Natural killer cell (primary cell): ENCODE data around the gene DCN. TPM values are rescaled to one million over a fixed set of nuclear protein-coding genes. Genes with fewer than 3 reads are reported as not detected.

ENCODE experiments used
- ATAC-seq, 3 donors: fragments of 150-1000 bp in 2 of 3; fragments of 200-7000 bp in 1 of 3; cut with Tn5 transposase; 1 replicate in 1 of 3; 2 replicates in 2 of 3; pipeline ENCODE4 v1.10.0; 2021; ENCODE audit warnings: mild to moderate bottlenecking in 2 of 3, moderate library complexity in 2 of 3
- DNase-seq, 2 donors: peaks; one replicate each; pipeline versions ENCODE4 v3.0.0 to v3.0.0-alpha.2; 2013 to 2021; ENCODE audit warnings: mixed read lengths in 1 of 2
- H3K27ac ChIP-seq: one replicate; pipeline ENCODE4 v1.5.1; 2013; ENCODE audit warnings: mild to moderate bottlenecking, low read length
- H3K27me3 ChIP-seq: one replicate; pipeline ENCODE4 v1.6.1; 2013; ENCODE audit warnings: low read length; ENCODE audit not compliant: control insufficient read depth, insufficient read depth
- H3K36me3 ChIP-seq: one replicate; pipeline ENCODE4 v1.6.1; 2013; ENCODE audit warnings: low read length; ENCODE audit not compliant: control insufficient read depth, insufficient read depth
- H3K4me1 ChIP-seq: one replicate; pipeline ENCODE4 v1.6.1; 2013; ENCODE audit warnings: low read length; ENCODE audit not compliant: control insufficient read depth, insufficient read depth
- H3K4me3 ChIP-seq: one replicate; pipeline ENCODE4 v1.5.1; 2013; ENCODE audit warnings: low read length
- H3K9me3 ChIP-seq: one replicate; pipeline ENCODE4 v1.6.1; 2013; ENCODE audit warnings: low read length; ENCODE audit not compliant: control insufficient read depth, insufficient read depth
- H3K27ac Mint-ChIP-seq, 2 donors: one replicate each; pipeline ENCODE4 v1.8.0; 2022; ENCODE audit warnings: mild to moderate bottlenecking in 2 of 2, mixed read lengths in 2 of 2, moderate library complexity in 1 of 2
- H3K27me3 Mint-ChIP-seq, 2 donors: one replicate each; pipeline ENCODE4 v1.8.0; 2022; ENCODE audit warnings: low read depth in 2 of 2, mixed read lengths in 2 of 2
- H3K36me3 Mint-ChIP-seq: one replicate; pipeline ENCODE4 v1.8.0; 2022; ENCODE audit warnings: mixed read lengths
- H3K4me1 Mint-ChIP-seq, 2 donors: one replicate each; pipeline ENCODE4 v1.8.0; 2022; ENCODE audit warnings: mixed read lengths in 2 of 2
- H3K4me3 Mint-ChIP-seq: one replicate; pipeline ENCODE4 v1.8.0; 2022; ENCODE audit warnings: mild to moderate bottlenecking, moderate library complexity, mixed read lengths
- H3K9me3 Mint-ChIP-seq, 2 donors: one replicate each; pipeline ENCODE4 v1.8.0; 2022; ENCODE audit warnings: mixed read lengths in 2 of 2
- WGBS: methylation state at CpG from one replicate; pipeline ENCODE4 v1.1.7; 2013; ENCODE audit warnings: missing lambda C conversion rate; ENCODE audit not compliant: insufficient coverage; 5-methylcytosine and 5-hydroxymethylcytosine counted together
- intact Hi-C: fragments of 100-400 bp; cut with micrococcal nuclease; formaldehyde crosslinking; loops from one replicate; pipeline ENCODE4 v1.14.2; 2022
- total RNA-seq, 4 donors: library from RNA; stranded (reverse); fragments of 120-200 nt in 1 of 4; gene quantifications; one replicate each; pipeline versions ENCODE4 v1.2.3 to v1.2.4, GENCODE V29; 2013 to 2022
- TF ChIP-seq, protein P1 (sequence below): fragments of 200-600 bp; IDR thresholded peaks from one replicate; pipeline ENCODE4 v1.8.0; 2022; ENCODE audit warnings: antibody characterized with exemption

DCN gene
- total RNA-seq, 3 donors from 2014 or later (not counting 1 experiment from before 2014, with no cell fraction given) = 0.90 TPM; not detected in 2

DNA sequence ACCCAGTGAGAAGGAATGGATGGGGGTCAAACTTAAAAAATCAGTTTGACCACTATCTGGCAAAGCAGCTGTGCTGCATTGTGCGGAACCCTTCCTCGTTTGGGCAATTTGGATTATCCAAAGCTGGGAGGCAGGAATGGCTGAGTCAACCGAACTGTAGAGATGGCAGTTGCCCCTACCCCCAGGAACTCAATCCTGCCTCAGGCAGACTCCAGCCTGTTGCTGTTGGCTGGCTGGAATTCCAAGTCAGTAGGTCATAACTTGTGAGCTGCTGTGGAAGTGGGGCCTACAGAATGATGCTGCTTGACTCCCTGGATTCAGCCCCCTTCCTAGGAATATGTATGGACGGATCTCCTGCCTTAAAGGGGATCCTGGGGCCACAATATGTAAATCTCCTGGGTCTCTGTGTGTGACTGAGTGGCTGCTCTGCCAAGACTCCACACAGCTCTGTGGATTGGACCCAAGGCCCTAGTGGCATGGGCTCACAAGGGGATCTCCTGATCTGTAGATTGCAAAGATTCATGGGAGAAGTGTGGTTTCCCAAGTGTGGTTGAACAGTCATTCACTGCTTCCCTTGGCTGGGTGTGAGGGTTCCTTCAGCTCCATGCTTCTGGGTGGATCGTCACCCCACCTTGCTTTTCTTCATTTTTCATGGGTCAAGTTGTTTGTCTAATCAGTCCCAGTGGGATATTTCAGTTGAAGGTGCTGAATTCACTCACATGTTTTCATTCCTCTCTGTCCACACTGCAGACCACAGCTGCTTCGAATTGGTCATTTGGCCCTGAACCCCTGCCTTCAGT lies 90.5 kb downstream of the DCN start:
- no peak for DNase-seq
- H3K9me3 ChIP-seq = no peaks in the 10 kb centered on the region
- no peaks in the 10 kb centered on the region for H3K4me1 ChIP-seq
- H3K36me3 Mint-ChIP-seq = peaks cover 24% of the 10 kb centered on the region
- no peaks in the 10 kb centered on the region for H3K27me3 ChIP-seq
- ATAC-seq = no peak
- H3K27ac Mint-ChIP-seq = no peak overlapping the region
- no peak overlapping the region for H3K4me3 Mint-ChIP-seq
- WGBS = 60% methylated on average over 5 of the region's 6 CpGs
- H3K4me1 Mint-ChIP-seq = no peaks in the 10 kb centered on the region
- TF ChIP-seq, protein P1, sequence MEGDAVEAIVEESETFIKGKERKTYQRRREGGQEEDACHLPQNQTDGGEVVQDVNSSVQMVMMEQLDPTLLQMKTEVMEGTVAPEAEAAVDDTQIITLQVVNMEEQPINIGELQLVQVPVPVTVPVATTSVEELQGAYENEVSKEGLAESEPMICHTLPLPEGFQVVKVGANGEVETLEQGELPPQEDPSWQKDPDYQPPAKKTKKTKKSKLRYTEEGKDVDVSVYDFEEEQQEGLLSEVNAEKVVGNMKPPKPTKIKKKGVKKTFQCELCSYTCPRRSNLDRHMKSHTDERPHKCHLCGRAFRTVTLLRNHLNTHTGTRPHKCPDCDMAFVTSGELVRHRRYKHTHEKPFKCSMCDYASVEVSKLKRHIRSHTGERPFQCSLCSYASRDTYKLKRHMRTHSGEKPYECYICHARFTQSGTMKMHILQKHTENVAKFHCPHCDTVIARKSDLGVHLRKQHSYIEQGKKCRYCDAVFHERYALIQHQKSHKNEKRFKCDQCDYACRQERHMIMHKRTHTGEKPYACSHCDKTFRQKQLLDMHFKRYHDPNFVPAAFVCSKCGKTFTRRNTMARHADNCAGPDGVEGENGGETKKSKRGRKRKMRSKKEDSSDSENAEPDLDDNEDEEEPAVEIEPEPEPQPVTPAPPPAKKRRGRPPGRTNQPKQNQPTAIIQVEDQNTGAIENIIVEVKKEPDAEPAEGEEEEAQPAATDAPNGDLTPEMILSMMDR = no peak
- no peak overlapping the region for H3K4me3 ChIP-seq
- no peaks in the 10 kb centered on the region for H3K36me3 ChIP-seq
- H3K27me3 Mint-ChIP-seq = no peaks in the 10 kb centered on the region
- peaks cover 17 to 19% of the 10 kb centered on the region in 2 donors for H3K9me3 Mint-ChIP-seq
- intact Hi-C loops = no loop called here
- no peak overlapping the region for H3K27ac ChIP-seq

Other genes starting within 250 kb of the DCN start
- gene CCER1, start 227.6 kb downstream of the DCN start, total RNA-seq = not detected
- not detected for gene EPYC, start 177.8 kb downstream of the DCN start, total RNA-seq
- not detected for gene KERA, start 124.8 kb downstream of the DCN start, total RNA-seq
- gene LUM, start 71.3 kb downstream of the DCN start, total RNA-seq = not detected